ENCODE measurements around the gene C3orf49. TPM values are rescaled to one million over a fixed set of nuclear protein-coding genes. Genes with fewer than 3 reads are reported as not detected.

C3orf49 gene
- total RNA-seq, 2 donors from 2014 or later, result not detected

DNA sequence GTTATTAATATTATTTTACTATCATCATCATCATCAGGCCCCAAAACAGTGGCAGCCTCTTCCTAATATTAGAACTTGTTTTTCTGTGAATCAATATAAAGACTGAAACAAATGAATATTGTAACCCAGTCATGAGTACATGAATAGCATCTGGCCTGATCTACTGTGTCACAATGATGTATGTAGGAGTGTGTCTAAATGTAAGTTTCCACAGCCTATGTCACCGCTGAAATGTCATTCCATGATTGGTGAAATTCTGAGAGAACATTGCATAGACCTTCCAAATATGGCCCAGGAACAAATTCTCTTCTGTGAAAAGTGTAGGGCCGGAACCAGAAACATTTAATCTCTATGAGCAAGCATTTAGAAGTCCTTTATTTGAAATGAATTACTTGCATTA lies 20.6 kb upstream of the C3orf49 start:
- WGBS, result 95% methylated on average over 2 of the region's 2 CpGs
- DNase-seq (ENCODE audit: low spot score), result no peak
- Histone ChIP-seq H3K27me3 (replicated peaks; ENCODE audit: insufficient read depth) (no peaks in the 10 kb centered on the region), H3K9me3 (no peaks in the 10 kb centered on the region), H3K36me3 (no peaks in the 10 kb centered on the region), H3K4me1 (replicated peaks) (no peaks in the 10 kb centered on the region), H3K27ac (no peak overlapping the region), H3K4me3 (no peak overlapping the region)
- TF ChIP-seq POLR2A (IDR thresholded peaks at IDR 0.05), result no peak
- no peak for TF ChIP-seq POLR2AphosphoS5 (IDR thresholded peaks at IDR 0.05)
- TF ChIP-seq, protein P1, sequence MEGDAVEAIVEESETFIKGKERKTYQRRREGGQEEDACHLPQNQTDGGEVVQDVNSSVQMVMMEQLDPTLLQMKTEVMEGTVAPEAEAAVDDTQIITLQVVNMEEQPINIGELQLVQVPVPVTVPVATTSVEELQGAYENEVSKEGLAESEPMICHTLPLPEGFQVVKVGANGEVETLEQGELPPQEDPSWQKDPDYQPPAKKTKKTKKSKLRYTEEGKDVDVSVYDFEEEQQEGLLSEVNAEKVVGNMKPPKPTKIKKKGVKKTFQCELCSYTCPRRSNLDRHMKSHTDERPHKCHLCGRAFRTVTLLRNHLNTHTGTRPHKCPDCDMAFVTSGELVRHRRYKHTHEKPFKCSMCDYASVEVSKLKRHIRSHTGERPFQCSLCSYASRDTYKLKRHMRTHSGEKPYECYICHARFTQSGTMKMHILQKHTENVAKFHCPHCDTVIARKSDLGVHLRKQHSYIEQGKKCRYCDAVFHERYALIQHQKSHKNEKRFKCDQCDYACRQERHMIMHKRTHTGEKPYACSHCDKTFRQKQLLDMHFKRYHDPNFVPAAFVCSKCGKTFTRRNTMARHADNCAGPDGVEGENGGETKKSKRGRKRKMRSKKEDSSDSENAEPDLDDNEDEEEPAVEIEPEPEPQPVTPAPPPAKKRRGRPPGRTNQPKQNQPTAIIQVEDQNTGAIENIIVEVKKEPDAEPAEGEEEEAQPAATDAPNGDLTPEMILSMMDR (IDR thresholded peaks at IDR 0.05), result no peak
- intact Hi-C loops (cut with DNase I), result no loop called here

DNA sequence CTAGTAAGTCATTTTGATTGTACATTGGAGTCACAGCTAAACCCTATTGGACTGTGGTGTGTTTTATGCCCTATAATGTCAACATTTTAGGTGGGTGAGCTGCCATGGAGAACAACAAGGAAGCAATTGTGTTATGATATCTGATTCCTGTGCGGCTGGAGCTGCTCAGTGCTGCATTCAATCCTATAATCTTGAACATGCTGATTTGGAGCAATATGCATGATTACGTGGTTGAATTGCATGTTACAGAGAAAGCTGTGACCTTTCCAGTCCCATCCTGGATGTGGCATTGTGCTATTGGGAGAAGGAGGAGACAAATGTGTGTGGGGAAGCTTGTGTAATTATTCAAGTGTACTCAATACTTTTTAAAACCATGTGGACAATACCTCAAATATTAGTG lies 20.1 kb upstream of the C3orf49 start:
- no peaks in the 10 kb centered on the region for H3K9me3 ChIP-seq
- no peak overlapping the region for H3K27ac ChIP-seq
- TF ChIP-seq, protein P1 (IDR thresholded peaks at IDR 0.05), result no peak
- TF ChIP-seq POLR2A (IDR thresholded peaks at IDR 0.05) (no peak), POLR2AphosphoS5 (IDR thresholded peaks at IDR 0.05) (no peak)
- no peaks in the 10 kb centered on the region for H3K4me1 ChIP-seq (replicated peaks)
- WGBS, result 77% methylated on average over 2 of the region's 2 CpGs
- no peaks in the 10 kb centered on the region for H3K27me3 ChIP-seq (replicated peaks; ENCODE audit: insufficient read depth)
- no peak for DNase-seq (ENCODE audit: low spot score)
- intact Hi-C loops (cut with DNase I), result no loop called here
- H3K4me3 ChIP-seq, result no peak overlapping the region
- H3K36me3 ChIP-seq, result no peaks in the 10 kb centered on the region

DNA sequence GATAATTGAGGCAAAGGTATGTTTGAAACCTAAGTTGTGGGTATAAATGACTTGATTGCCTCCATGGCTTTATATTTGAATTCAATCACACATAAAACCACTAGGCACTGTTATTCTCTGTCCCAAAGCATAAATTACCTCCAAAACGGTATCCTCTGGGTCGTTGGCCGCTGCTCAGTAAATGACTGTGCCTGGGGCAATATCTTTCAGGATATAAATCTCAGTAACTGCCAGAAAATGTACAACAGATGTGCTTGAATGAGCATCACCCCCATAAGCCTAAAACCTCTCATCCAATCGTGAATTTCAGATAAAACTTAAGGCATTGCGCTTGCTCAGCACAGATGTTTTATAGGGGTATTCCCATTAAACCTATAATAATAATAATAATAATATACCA lies 19.0 kb upstream of the C3orf49 start:
- WGBS, result 48% methylated on average over 5 of the region's 5 CpGs
- Histone ChIP-seq H3K4me1 (replicated peaks) (no peaks in the 10 kb centered on the region), H3K4me3 (no peak overlapping the region), H3K27ac (no peak overlapping the region), H3K9me3 (no peaks in the 10 kb centered on the region), H3K36me3 (no peaks in the 10 kb centered on the region), H3K27me3 (replicated peaks; ENCODE audit: insufficient read depth) (no peaks in the 10 kb centered on the region)
- DNase-seq (ENCODE audit: low spot score), result no peak
- TF ChIP-seq POLR2A (IDR thresholded peaks at IDR 0.05), result no peak
- TF ChIP-seq POLR2AphosphoS5 (IDR thresholded peaks at IDR 0.05), result no peak
- TF ChIP-seq, protein P1 (IDR thresholded peaks at IDR 0.05), result no peak
- intact Hi-C loops (cut with DNase I), result no loop called here

DNA sequence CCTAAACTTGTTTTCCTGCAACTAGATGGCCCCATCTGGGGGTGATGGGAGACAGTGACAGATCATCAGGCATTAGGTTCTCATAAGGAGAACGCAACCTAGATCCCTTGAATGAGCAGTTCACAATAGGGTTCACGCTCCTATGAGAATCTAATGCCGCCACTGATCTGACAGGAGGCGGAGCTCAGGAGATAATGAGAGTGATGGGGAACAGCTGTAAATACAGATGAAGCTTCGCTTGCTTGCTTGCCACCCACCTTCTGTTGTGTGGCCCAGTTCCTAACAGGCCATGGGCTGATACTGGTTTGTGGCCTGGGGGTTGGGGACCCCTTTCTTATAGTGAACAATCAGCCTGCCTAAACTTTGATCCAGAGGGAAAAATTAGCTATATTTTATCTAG lies 15.2 kb upstream of the C3orf49 start:
- no peak overlapping the region for H3K27ac ChIP-seq
- no peaks in the 10 kb centered on the region for H3K27me3 ChIP-seq (replicated peaks; ENCODE audit: insufficient read depth)
- TF ChIP-seq, protein P1 (IDR thresholded peaks at IDR 0.05), result no peak
- TF ChIP-seq POLR2AphosphoS5 (IDR thresholded peaks at IDR 0.05) (no peak), POLR2A (IDR thresholded peaks at IDR 0.05) (no peak)
- DNase-seq (ENCODE audit: low spot score), result no peak
- no peaks in the 10 kb centered on the region for H3K4me1 ChIP-seq (replicated peaks)
- no peaks in the 10 kb centered on the region for H3K9me3 ChIP-seq
- H3K4me3 ChIP-seq, result no peak overlapping the region
- 91% methylated on average over 5 of the region's 5 CpGs for WGBS
- no peaks in the 10 kb centered on the region for H3K36me3 ChIP-seq
- intact Hi-C loops (cut with DNase I), result no loop called here

DNA sequence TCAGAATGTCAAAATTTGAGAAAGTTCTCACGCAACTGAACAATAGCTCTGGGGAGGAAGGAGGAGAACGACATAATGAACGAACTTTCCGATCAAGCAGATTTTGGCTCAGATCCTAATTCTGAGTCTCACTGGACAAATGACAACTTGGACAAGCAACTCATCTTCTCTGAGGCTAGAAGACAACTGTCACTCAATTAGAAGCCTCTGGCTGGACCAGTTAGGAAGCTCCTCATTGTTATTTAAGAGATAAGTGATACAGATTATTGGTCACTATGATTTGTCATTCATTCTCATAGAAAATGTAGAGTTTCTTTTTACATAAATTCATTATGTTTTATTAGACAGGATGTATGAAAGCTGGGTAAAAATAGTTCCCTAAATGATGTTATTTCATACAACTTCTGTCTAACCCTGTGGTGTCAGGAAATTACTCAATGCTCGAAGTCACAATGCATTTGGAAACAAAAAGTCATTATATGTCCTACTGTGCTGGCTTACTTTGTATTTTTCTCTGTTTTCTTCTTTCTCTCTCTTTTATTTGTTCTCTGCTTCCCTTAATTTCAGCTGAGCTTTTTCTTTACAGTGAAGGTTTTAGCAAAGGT lies 11.0 kb upstream of the C3orf49 start:
- no peak for DNase-seq (ENCODE audit: low spot score)
- TF ChIP-seq POLR2AphosphoS5 (IDR thresholded peaks at IDR 0.05), result no peak
- TF ChIP-seq, protein P1 (IDR thresholded peaks at IDR 0.05), result no peak
- TF ChIP-seq POLR2A (IDR thresholded peaks at IDR 0.05), result no peak
- H3K4me1 ChIP-seq (replicated peaks), result no peaks in the 10 kb centered on the region
- no peaks in the 10 kb centered on the region for H3K27me3 ChIP-seq (replicated peaks; ENCODE audit: insufficient read depth)
- 85% methylated on average over 5 of the region's 5 CpGs for WGBS
- intact Hi-C loops (cut with DNase I), result no loop called here
- no peaks in the 10 kb centered on the region for H3K9me3 ChIP-seq
- no peak overlapping the region for H3K27ac ChIP-seq
- no peaks in the 10 kb centered on the region for H3K36me3 ChIP-seq
- H3K4me3 ChIP-seq, result no peak overlapping the region
